H9 (cell line): Measurements from ENCODE around the gene EZH1. TPM values are rescaled to one million over a fixed set of nuclear protein-coding genes. Genes with fewer than 3 reads are reported as not detected.

ENCODE experiments used
- DNase-seq: peaks from one replicate; pipeline ENCODE4 v3.0.0-alpha.2; 2017
- H2AFZ ChIP-seq: one replicate; pipeline ENCODE4 v1.6.1; 2013; ENCODE audit warnings: mild to moderate bottlenecking, low read length, control low read depth, moderate library complexity
- H2AK5ac ChIP-seq: 2 replicates; pipeline ENCODE4 v1.6.1; 2013; ENCODE audit warnings: low read length, control low read depth, mixed read lengths; ENCODE audit not compliant: insufficient read length
- H2BK120ac ChIP-seq: one replicate; pipeline ENCODE4 v1.6.1; 2013; ENCODE audit warnings: low read depth, mild to moderate bottlenecking, low read length, control low read depth, inconsistent platforms; ENCODE audit not compliant: poor library complexity, severe bottlenecking
- H2BK12ac ChIP-seq: 2 replicates; pipeline ENCODE4 v1.6.1; 2013; ENCODE audit warnings: low read length, control low read depth, mixed read lengths, low read depth; ENCODE audit not compliant: insufficient read length
- H2BK15ac ChIP-seq: 2 replicates; pipeline ENCODE4 v1.6.1; 2013; ENCODE audit warnings: low read depth, low read length, control low read depth
- H2BK20ac ChIP-seq: one replicate; pipeline ENCODE4 v1.6.1; 2013; ENCODE audit warnings: low read depth, mild to moderate bottlenecking, low read length, control low read depth, inconsistent platforms; ENCODE audit not compliant: poor library complexity, severe bottlenecking
- H2BK5ac ChIP-seq: 2 replicates; pipeline ENCODE4 v1.6.1; 2013; ENCODE audit warnings: low read length, control low read depth, mixed read lengths; ENCODE audit not compliant: insufficient read length
- H3K14ac ChIP-seq: 2 replicates; pipeline ENCODE4 v1.6.1; 2013; ENCODE audit warnings: low read length, control low read depth; ENCODE audit not compliant: insufficient read depth
- H3K18ac ChIP-seq: 2 replicates; pipeline ENCODE4 v1.6.1; 2013; ENCODE audit warnings: low read depth, mild to moderate bottlenecking, mixed read lengths, low read length, control low read depth; ENCODE audit not compliant: insufficient read length
- H3K23ac ChIP-seq: 2 replicates; pipeline ENCODE4 v1.6.1; 2013; ENCODE audit warnings: low read length, control low read depth, mixed read lengths, low read depth; ENCODE audit not compliant: insufficient read length
- H3K23me2 ChIP-seq: 2 replicates; pipeline ENCODE4 v1.6.1; 2013; ENCODE audit warnings: low read depth, mild to moderate bottlenecking, mixed read lengths, low read length, control low read depth; ENCODE audit not compliant: insufficient read length, poor library complexity, severe bottlenecking
- H3K27ac ChIP-seq: 2 replicates; pipeline ENCODE4 v1.5.1; 2013; ENCODE audit warnings: low read length, control low read depth, mixed read lengths, low read depth; ENCODE audit not compliant: insufficient read length
- H3K27me3 ChIP-seq: 2 replicates; pipeline ENCODE4 v1.6.1; 2013; ENCODE audit warnings: low read length, control low read depth, inconsistent platforms; ENCODE audit not compliant: insufficient read depth
- H3K4ac ChIP-seq: 2 replicates; pipeline ENCODE4 v1.6.1; 2013; ENCODE audit warnings: low read depth, mild to moderate bottlenecking, control low read depth, inconsistent platforms, low read length, moderate library complexity
- H3K4me1 ChIP-seq: 2 replicates; pipeline ENCODE4 v1.6.1; 2013; ENCODE audit warnings: low read length, control low read depth, inconsistent platforms; ENCODE audit not compliant: insufficient read depth
- H3K4me2 ChIP-seq: 2 replicates; pipeline ENCODE4 v1.6.1; 2013; ENCODE audit warnings: low read length, control low read depth, mixed read lengths; ENCODE audit not compliant: insufficient read length, insufficient read depth
- H3K56ac ChIP-seq: 2 replicates; pipeline ENCODE4 v1.6.1; 2013; ENCODE audit warnings: low read depth, mild to moderate bottlenecking, mixed read lengths, low read length, control low read depth; ENCODE audit not compliant: insufficient read length
- H3K79me1 ChIP-seq: 2 replicates; pipeline ENCODE4 v1.6.1; 2013; ENCODE audit warnings: low read depth, mild to moderate bottlenecking, moderate library complexity, low read length, control low read depth, inconsistent platforms; ENCODE audit not compliant: insufficient read depth, poor library complexity, severe bottlenecking
- H3K79me2 ChIP-seq: 2 replicates; pipeline ENCODE4 v1.6.1; 2013; ENCODE audit warnings: low read length, control low read depth, inconsistent platforms; ENCODE audit not compliant: insufficient read depth
- H3K9ac ChIP-seq: 2 replicates; pipeline ENCODE4 v1.6.1; 2013; ENCODE audit warnings: low read length, control low read depth, mixed read lengths; ENCODE audit not compliant: insufficient read length; ENCODE audit errors: extremely low read depth
- H3K9me3 ChIP-seq: one replicate; pipeline ENCODE4 v1.6.1; 2013; ENCODE audit warnings: low read depth, low read length, inconsistent platforms; ENCODE audit not compliant: control insufficient read depth
- H3T11ph ChIP-seq: one replicate; pipeline ENCODE4 v1.6.1; 2013; ENCODE audit warnings: mild to moderate bottlenecking, low read length, control low read depth, inconsistent platforms
- H4K20me1 ChIP-seq: one replicate; pipeline ENCODE4 v1.6.1; 2013; ENCODE audit not compliant: control insufficient read depth, insufficient read length, insufficient read depth
- H4K5ac ChIP-seq: 2 replicates; pipeline ENCODE4 v1.6.1; 2013; ENCODE audit warnings: low read depth, mild to moderate bottlenecking, mixed read lengths, low read length, control low read depth; ENCODE audit not compliant: insufficient read length
- H4K8ac ChIP-seq: replicated peaks from 2 replicates; pipeline ENCODE4 v1.6.1; 2013; ENCODE audit warnings: low read length, control low read depth, mixed read lengths, low read depth; ENCODE audit not compliant: insufficient read length
- H4K91ac ChIP-seq: 2 replicates; pipeline ENCODE4 v1.6.1; 2013; ENCODE audit warnings: low read depth, mild to moderate bottlenecking, moderate library complexity, mixed read lengths, low read length, control low read depth; ENCODE audit not compliant: insufficient read length
- H3K27ac Mint-ChIP-seq, 3 experiments: 2 replicates in 2 of 3; 3 replicates in 1 of 3; pipeline ENCODE4 v1.8.0; 2020 to 2021; ENCODE audit warnings: mixed read lengths in 3 of 3, mild to moderate bottlenecking in 1 of 3, moderate library complexity in 1 of 3
- H3K27me3 Mint-ChIP-seq: 2 replicates; pipeline ENCODE4 v1.8.0; 2021; ENCODE audit warnings: low read depth, mild to moderate bottlenecking, moderate library complexity, mixed read lengths
- H3K36me3 Mint-ChIP-seq, 3 experiments: 2 replicates in 2 of 3; 3 replicates in 1 of 3; pipeline ENCODE4 v1.8.0; 2020 to 2021; ENCODE audit warnings: low read depth in 3 of 3, mixed read lengths in 3 of 3; ENCODE audit not compliant: insufficient read depth in 1 of 3
- H3K4me1 Mint-ChIP-seq, 2 experiments: 2 replicates each; pipeline ENCODE4 v1.8.0; 2020; ENCODE audit warnings: mixed read lengths in 2 of 2
- H3K4me3 Mint-ChIP-seq, 2 experiments: 2 replicates in 1 of 2; 3 replicates in 1 of 2; pipeline ENCODE4 v1.8.0; 2020 to 2021; ENCODE audit warnings: mild to moderate bottlenecking in 2 of 2, mixed read lengths in 2 of 2, moderate library complexity in 1 of 2
- H3K9me3 Mint-ChIP-seq, 2 experiments: 2 replicates in 1 of 2; 3 replicates in 1 of 2; pipeline ENCODE4 v1.8.0; 2020; ENCODE audit warnings: mild to moderate bottlenecking in 2 of 2, mixed read lengths in 2 of 2, moderate library complexity in 1 of 2
- WGBS: extraction: QIAGEN DNeasy Blood & Tissue Kit; methylation state at CpG from one replicate; pipeline ENCODE4 v1.1.7; 2013; ENCODE audit warnings: missing lambda C conversion rate, low lambda C conversion rate, mixed read lengths; ENCODE audit not compliant: insufficient read length; ENCODE audit errors: extremely low coverage; 5-methylcytosine and 5-hydroxymethylcytosine counted together
- total RNA-seq: library from RNA; stranded (reverse); gene quantifications from 2 replicates; pipeline ENCODE4 v1.2.1, GENCODE V29; 2021
- TF ChIP-seq, protein P1 (sequence below): fragments of 200-600 bp; sonication (generic); conservative IDR thresholded peaks from 3 replicates; pipeline ENCODE4 v1.8.0; 2021; ENCODE audit warnings: antibody characterized with exemption, mild to moderate bottlenecking

The EZH1 gene
- total RNA-seq, 1 experiment from 2014 or later = 17.9 TPM

DNA sequence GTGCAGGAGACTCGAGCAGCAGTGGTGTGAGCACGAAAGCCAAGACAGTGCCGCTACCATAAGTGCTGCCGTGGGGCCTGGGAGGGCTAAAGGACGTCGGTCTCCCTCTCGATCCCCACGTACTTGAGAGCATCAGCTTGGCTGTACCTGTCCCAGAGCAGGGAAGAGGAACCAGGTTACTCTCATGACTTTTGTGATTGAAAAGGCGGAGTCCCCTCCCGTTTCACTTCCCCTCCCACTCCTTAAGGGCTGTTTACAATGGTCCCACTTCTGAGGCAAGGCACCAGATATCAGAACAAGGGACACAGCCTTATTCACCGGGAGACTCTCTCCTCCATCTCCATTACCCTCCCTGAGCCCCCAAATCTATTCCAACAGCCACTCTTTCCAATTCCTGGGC, 42.4 kb downstream of the EZH1 start:
- H3K9me3 ChIP-seq = no peaks in the 10 kb centered on the region
- H3K27me3 Mint-ChIP-seq = no peaks in the 10 kb centered on the region

More for the DNA sequence above, 42.4 kb downstream of the EZH1 start:
- no peak for DNase-seq
- no peak overlapping the region for H4K5ac ChIP-seq
- WGBS = no CpG with 5 or more reads among the region's 11 CpGs
- H3T11ph ChIP-seq = no peak overlapping the region
- H4K20me1 ChIP-seq = no peaks in the 10 kb centered on the region
- H3K27me3 ChIP-seq = no peaks in the 10 kb centered on the region
- H2BK15ac ChIP-seq = no peak overlapping the region
- H3K4me2 ChIP-seq = no peak overlapping the region
- TF ChIP-seq, protein P1, sequence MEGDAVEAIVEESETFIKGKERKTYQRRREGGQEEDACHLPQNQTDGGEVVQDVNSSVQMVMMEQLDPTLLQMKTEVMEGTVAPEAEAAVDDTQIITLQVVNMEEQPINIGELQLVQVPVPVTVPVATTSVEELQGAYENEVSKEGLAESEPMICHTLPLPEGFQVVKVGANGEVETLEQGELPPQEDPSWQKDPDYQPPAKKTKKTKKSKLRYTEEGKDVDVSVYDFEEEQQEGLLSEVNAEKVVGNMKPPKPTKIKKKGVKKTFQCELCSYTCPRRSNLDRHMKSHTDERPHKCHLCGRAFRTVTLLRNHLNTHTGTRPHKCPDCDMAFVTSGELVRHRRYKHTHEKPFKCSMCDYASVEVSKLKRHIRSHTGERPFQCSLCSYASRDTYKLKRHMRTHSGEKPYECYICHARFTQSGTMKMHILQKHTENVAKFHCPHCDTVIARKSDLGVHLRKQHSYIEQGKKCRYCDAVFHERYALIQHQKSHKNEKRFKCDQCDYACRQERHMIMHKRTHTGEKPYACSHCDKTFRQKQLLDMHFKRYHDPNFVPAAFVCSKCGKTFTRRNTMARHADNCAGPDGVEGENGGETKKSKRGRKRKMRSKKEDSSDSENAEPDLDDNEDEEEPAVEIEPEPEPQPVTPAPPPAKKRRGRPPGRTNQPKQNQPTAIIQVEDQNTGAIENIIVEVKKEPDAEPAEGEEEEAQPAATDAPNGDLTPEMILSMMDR = no peak
- no peaks in the 10 kb centered on the region for H3K79me1 ChIP-seq
- H3K18ac ChIP-seq = no peak overlapping the region
- H3K36me3 Mint-ChIP-seq = peaks cover 9 to 57% (median 44%) of the 10 kb centered on the region in 3 experiments; a peak in 6 of 7 replicates
- no peaks in the 10 kb centered on the region for H3K4me1 ChIP-seq
- no peak overlapping the region for H2AK5ac ChIP-seq
- H3K14ac ChIP-seq = no peak overlapping the region
- no peaks in the 10 kb centered on the region for H3K23me2 ChIP-seq
- no peak overlapping the region for H4K91ac ChIP-seq
- no peaks in the 10 kb centered on the region for H3K79me2 ChIP-seq
- no peak overlapping the region for H3K27ac ChIP-seq
- H4K8ac ChIP-seq = no peak overlapping the region
- H3K4me1 Mint-ChIP-seq = peaks cover 8 to 25% of the 10 kb centered on the region in 2 experiments
- H3K9ac ChIP-seq = no peak overlapping the region
- H3K9me3 Mint-ChIP-seq = no peaks in the 10 kb centered on the region
- H3K4ac ChIP-seq = no peak overlapping the region
- no peak overlapping the region; a peak in 1 of 7 replicates for H3K27ac Mint-ChIP-seq
- no peak overlapping the region for H2BK20ac ChIP-seq
- no peak overlapping the region for H3K23ac ChIP-seq
- no peak overlapping the region for H2BK120ac ChIP-seq
- H3K56ac ChIP-seq = no peak overlapping the region
- no peak overlapping the region for H2BK5ac ChIP-seq
- H2AFZ ChIP-seq = no peak overlapping the region
- no peak overlapping the region for H3K4me3 Mint-ChIP-seq
- H2BK12ac ChIP-seq = no peak overlapping the region
